LNCaP clone FGC (cell line): ENCODE measurements around the gene CMAS.

Experiments used
- DNase-seq: peaks from one replicate; pipeline ENCODE4 v3.0.0-alpha.2; 2011; ENCODE audit warnings: low read depth
- H3K4me3 ChIP-seq: 2 replicates; pipeline ENCODE4 v1.5.1; 2011; ENCODE audit warnings: mild to moderate bottlenecking, low read depth, low read length, control low read depth
- CTCF ChIP-seq: IDR thresholded peaks from 2 replicates; pipeline ENCODE4 v1.5.1; 2012; ENCODE audit warnings: mild to moderate bottlenecking; ENCODE audit not compliant: control insufficient read depth, insufficient read depth; ENCODE audit errors: extremely low read depth

CMAS gene

GRCh38 chr12:22105542-22105941 is 59.5 kb downstream of the CMAS start:
- no peak overlapping the region for H3K4me3 ChIP-seq
- no peak for TF ChIP-seq CTCF
- DNase-seq: no peak

- H3K4me3 ChIP-seq: no peak overlapping the region
- DNase-seq: no peak
- TF ChIP-seq CTCF: no peak
These were observed 64.2 kb downstream of the CMAS start for GRCh38 chr12:22110176-22110575.
